NCI-H524 (cell line): Measurements from ENCODE around the gene WDFY2.
A peak's percentile ranks its signal among the peaks of the same experiment; 100 is the strongest.
"Not testable (repeated sequence)": the region's sequence is repeated elsewhere in the genome, so short reads cannot be mapped to it uniquely, and the experiment has no call there.

Experiments used
- DNase-seq, 2 experiments: peaks; one replicate each; lab custom pipeline; 2025; lab: John Stamatoyannopoulos, UW

WDFY2 gene

GRCh38 chr13:51632591-51633362, 48.5 kb downstream of the WDFY2 start:
- no peak for DNase-seq

DNA sequence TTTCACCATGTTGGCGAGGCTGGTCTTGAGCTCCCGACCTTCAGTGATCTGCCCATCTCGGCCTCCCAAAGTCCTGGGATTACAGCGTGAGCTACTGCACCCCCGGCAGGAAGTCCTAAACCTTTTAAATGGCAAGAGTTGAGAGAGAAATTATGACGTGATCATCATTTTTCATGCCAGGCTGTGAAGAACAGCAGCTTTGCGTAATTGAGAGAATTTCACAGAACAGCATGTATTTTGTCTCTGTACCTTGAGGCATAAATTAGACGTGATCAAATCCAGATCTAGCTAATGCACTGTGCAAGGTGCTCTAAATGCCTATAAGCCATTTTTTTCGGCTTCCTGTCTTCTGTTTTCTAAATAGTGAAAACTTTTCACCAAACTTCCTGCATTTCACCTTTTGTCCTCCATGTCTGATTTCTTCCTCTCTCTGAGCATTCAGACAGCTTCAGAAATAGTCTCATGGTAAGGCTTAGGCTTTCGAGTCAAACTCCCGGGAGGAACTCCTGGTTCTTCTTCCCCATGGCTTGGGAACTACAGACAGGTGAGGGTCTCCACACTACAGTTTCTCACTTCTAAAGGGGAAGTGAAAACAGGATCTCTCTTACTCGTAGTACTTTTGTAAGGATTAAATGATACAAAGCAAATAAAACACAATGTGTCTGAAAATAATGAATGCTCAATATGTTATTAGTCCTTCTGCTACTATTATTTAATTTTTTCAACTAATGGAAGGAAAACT, 51.0 kb downstream of the WDFY2 start:
- no peak for DNase-seq

DNA sequence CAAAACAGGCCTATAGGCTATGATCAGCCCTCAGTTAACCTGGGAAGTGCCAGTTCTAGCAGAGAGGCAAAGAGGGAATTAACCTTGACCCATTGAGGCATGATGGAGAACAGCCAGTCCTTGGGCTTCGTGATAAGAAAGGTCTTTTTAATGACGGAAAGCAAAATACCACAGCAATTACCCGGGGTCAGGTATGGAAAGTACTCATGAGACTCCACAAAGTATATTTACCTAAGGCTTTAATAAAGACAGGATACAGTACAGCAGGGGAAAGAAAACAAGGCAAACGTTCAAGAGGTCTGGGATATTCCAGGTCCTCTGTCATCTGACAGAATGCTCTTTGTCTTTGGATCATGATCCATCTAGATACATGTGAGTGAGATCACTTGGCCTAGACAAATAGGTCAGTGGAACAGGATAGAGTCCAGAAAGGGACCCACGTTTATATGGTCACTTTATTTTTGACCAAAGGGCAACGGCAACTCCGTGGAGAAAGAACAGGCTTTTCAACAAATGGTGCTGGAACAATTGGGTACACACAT, 52.2 kb downstream of the WDFY2 start:
- no peak for DNase-seq

DNA sequence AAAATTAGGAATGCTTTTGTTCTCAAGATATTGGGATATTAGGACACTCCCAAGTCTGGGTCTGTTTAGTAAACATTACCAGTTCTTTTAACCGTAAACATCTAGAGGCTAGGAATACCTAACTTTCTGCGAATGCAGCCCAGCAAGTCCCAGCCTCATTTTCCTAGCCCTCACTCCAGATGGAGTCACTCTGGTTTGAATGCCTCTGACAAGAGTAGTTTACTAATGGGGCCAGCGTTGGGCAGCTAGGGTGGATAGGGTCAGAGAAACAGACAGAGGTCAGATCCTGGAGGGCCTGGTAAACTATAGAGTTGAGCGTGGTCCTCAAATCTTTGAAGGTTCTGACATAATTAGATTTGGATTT, 53.6 kb downstream of the WDFY2 start:
- DNase-seq, result no peak

DNA sequence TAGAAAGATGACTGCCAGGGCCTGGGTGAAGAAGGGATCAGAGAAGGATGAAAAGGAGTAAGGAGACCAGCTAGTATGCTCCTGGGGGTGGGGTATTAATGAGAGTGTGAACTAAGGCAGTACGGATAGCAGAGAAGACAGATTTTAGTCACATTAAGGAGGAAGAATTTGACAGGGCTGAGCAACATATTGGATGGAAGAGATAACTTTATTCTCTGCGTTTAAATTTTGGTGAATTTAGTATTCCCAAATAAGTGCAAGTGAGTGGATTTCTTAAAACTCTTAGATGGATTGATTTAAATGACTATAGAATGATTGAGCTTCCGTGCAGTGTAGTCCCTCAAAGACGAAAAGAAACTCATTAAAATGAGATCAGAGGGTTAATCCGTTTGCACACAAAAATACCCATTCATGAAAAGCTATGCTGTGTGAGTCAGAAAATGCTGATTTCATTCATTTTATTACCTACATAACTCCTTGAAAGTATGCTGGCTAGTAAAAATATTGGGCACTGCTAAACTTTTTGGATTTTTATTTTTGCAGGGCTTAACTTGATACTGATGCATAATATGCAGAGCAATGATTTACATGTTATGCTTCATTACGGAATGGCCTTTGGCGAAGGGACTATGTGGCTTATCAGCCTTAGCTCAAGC, 54.1 kb downstream of the WDFY2 start:
- DNase-seq, result no peak

- DNase-seq, result no peak
Observed at GRCh38 chr13:51639171-51639570, 54.9 kb downstream of the WDFY2 start.

- DNase-seq, result not testable (repeated sequence)
Observed at GRCh38 chr13:51640696-51641095, 56.4 kb downstream of the WDFY2 start.

GRCh38 chr13:51643105-51643881, 59.0 kb downstream of the WDFY2 start:
- DNase-seq, result no peak

DNA sequence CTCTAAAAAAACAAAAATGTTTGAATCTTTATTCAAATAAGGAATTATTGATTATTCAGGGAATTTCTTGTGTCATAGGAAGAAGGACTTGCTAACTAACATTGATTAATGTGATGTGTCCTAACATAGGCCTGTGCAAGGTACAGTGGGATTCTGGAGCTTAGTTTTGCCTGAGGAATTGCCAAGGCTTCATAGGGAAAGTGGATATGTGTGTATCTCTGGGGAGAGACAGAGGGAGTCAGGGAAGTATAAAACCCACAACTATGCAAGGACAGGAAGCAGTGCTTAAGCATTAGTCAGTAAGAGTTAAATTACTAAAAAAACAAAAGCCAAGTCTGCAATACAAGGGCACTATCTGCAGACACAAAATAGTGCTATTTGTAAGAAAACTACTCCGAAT, 59.6 kb downstream of the WDFY2 start:
- DNase-seq, result no peak

DNA sequence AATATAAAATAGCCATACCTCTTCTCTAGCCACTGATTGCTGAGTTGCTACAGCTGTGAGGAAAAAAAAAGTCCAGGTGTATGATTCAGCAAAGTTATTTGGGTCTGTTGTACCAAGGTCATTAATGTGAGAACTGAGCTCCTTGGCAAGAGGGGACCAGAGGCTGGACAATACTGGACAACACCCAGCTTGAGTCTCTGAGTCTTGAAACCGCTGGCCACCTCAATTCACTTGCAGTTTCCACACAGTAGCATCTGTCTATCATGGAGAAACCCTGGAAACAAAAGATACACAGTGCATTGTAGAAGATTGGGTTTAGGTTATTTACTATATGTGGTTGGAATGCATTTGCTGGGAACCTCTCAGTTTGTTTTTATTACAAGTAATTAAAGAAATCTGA, 60.4 kb downstream of the WDFY2 start:
- DNase-seq, result no peak

GRCh38 chr13:51645154-51645650, 60.9 kb downstream of the WDFY2 start:
- no peak for DNase-seq

DNA sequence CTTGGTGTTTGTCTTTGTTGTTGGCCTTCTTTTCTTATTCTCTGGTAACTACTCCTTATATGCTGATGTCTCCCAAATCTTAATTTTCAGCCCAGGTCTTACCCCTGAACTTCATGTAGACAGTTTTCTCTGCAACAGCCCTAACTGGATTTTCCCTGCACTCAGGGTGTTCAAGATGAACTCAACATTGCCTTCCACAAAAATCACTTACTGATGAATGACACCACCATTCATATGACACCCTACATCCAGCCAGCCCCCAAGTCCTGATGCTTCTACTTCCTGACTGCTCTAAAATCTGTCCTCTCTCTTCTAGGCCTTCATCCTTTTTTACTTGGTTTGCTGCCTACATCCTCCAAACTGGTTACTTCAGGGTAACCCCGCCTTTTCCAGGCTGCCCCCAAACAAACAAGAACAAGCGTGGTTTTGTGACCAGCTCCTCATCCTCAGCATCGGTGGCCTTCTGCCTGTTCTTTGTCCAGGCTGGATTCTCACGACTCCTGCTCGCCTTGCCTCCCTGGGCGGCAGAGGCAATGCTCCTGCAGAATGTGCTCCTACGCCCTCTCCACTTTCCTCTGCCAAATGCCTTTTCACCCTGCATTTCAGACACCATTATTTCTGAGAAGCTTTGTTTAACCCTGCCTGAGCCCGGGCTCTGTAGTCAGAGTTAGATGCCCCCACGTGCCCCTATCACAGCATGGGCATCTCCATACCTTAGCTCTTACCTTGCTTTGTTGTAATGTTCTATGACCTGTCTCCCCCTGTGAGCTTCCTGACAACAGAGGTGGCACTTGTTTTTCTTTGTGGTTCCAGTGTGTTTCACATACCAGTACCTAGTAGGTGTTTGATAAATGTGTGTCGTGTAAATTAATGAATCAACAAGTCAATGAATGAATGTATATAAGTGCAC, 61.8 kb downstream of the WDFY2 start:
- DNase-seq, result no peak

DNA sequence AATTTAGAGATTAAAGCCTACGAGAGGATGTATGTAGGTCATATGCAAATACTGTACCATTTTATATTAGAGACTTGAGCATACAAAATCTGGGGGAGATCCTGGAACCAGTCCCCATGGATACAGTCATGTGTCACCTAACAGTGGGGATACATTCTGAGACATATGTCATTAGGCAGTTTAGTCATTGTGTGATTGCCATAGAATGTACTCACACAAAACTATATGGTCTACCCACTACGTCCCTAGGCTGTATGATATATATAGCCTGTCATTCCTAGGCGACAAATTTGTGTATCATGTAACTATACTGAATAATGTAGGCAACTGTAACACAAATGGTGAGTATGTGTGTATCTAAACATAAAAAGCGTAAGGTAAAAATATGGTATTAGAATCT, 62.8 kb downstream of the WDFY2 start:
- no peak for DNase-seq

GRCh38 chr13:51652193-51652592, 67.9 kb downstream of the WDFY2 start:
- DNase-seq, result not testable (repeated sequence)

DNA sequence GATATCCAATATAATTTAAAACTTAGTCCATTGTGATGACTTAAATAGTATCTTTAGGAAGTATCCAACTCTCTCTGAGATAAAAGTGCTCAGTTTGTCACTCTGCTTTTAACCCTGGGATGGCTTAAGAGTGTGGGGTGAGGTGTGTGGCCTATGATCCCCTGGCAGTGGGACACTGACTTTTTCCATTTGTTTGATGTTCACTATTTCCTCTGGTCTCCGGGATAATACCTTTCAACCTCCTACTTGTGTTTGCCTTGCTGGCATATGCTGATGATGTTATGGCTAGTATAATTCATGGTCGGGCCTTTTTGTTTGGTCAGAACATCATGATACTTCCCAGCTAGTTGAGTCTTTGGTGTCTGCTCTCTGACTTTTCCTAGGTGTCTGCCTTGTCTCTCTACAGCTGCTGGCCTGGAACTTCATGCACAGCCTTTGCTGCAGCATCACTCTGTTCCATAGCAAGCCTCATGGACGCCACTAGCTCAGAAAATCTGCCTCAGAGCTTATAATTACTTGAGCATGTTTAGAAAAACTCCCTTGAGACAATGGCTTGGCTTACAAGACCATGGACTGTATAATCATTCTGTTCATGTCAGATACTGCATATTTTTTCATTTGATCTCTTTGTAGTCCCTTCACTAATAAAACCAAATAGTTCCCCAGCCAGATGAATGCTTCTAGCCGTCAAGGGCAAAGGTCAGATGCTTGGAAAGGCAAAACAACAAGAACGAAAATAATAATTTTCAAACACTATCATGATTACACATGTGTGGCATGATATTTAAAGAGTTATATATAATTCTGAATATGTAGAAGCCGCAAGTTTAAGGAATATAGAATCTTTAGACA, 75.2 kb downstream of the WDFY2 start:
- no peak for DNase-seq

DNA sequence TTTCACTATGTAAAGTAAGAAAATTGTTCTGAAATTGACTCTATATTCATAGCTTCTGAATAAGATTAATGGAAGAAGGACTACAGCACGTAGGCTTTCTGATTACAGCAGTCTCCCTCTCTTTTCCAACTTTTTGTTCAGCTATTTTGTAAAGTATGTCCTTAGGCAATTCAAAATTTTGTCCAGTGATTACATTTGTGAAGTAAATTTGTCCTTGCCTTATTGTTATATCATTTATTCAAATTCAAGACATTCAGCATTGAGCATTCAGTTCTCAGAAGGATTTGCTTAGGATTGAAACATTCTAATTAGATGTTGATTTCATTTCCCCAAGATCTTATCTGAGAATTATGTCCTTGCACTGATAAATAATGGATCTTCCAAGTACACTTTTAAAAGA, 76.6 kb downstream of the WDFY2 start:
- no peak for DNase-seq

DNA sequence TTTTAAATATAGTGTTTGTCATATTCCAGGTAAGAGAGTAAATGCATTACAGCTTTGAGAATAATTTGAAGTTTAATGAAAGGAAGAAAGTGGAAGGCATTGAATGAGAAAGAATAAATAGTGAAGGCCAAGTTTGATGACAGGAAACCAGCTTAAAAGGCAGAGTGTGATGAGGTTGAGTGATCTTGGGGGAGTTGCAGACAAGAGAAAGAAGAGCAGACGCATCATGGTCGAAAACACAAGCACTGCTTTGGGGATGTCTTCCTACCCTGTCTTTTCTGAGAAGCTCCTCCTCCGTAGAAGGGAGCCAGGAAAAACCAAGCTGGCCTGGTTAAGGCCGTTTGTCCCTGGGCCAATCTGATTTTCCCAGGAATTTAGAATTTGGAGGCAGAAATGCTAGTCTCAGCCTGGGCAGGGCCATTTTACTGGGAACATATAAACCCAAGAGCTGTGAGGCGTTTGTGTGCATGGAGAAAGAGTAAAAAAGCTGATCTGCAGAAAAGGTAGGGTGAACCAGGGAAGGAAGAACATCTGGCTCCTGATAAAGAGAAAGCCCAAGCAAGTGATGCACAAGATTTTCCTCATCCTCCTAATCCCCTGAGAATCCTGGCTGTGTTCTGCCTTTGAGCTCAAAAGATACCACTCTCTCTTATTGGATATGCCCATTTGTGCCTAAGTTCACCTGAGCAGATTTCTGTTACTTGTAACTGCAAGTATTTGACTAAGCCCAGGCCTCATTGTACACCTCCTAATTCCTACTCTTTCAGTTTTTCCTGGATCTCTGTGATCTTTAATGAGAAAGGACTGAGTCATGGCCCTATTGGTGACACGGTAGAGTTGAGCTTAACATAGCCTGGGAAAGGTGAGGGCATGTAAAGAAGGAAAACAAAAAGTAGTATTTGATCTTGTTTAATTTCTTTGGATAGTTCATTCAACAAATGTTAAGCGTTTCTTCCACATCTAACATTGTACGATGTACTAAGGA, 80.0 kb downstream of the WDFY2 start:
- DNase-seq, result peak in 1 of 2 experiments; percentile 30

DNA sequence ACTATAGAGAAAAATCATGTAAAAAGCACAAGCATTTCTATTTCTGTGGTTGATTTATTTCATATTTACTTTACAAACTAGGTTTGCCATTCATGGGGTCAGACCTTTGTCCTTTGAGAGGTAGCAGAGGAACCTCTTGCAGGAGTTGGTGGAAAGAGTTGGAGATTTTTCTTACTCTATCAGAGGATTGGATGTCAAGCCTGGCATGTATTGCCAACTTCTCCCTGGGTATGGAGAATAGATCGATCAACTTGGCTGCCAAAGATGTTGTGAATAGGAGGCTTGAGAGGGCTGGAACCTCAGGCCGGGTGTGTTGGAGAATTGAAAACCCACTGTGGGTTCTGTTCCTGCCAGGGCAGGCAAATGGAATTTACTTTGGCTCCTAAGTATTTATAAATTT, 81.2 kb downstream of the WDFY2 start:
- no peak for DNase-seq

- peak; percentile 9 to 28 for DNase-seq
Observed at GRCh38 chr13:51666374-51666773, 82.1 kb downstream of the WDFY2 start.
